Activated CD8-positive, alpha-beta T cell treated with anti-CD3 and anti-CD28 coated beads, Interleukin-2, amount 10 ng/mL, durations not matched to agents 7 days and 5 days (primary cell): ENCODE results near the gene CCDC86. TPM values are rescaled to one million over a fixed set of nuclear protein-coding genes. Genes with fewer than 3 reads are reported as not detected.

Source experiments
- ATAC-seq: fragments of 150-1000 bp; cut with Tn5 transposase; one replicate; pipeline ENCODE4 v1.10.0; 2021; ENCODE audit warnings: moderate library complexity
- CTCF ChIA-PET: fragments of 350-600 bp; sonication (Branson Sonifier 250); formaldehyde crosslinking; loops from one replicate; lab custom pipeline; 2021; ENCODE audit warnings: antibody characterized with exemption; lab: Charles Lee
- POLR2A ChIA-PET: fragments of 350-600 bp; sonication (Branson Sonifier 250); formaldehyde crosslinking; loops from one replicate; lab custom pipeline; 2021; ENCODE audit warnings: antibody characterized with exemption; lab: Charles Lee
- DNase-seq: peaks from one replicate; pipeline ENCODE4 v3.0.0-alpha.2; 2020
- H3K27ac Mint-ChIP-seq: one replicate; pipeline ENCODE4 v1.8.0; 2021; ENCODE audit warnings: mild to moderate bottlenecking, mixed read lengths
- H3K27me3 Mint-ChIP-seq: one replicate; pipeline ENCODE4 v1.8.0; 2021; ENCODE audit warnings: low read depth, mixed read lengths
- H3K36me3 Mint-ChIP-seq: one replicate; pipeline ENCODE4 v1.8.0; 2021; ENCODE audit warnings: low read depth, mixed read lengths
- H3K4me1 Mint-ChIP-seq: one replicate; pipeline ENCODE4 v1.8.0; 2021; ENCODE audit warnings: low read depth, mixed read lengths
- H3K4me3 Mint-ChIP-seq: one replicate; pipeline ENCODE4 v1.8.0; 2021; ENCODE audit warnings: mild to moderate bottlenecking, mixed read lengths
- H3K9me3 Mint-ChIP-seq: one replicate; pipeline ENCODE4 v1.8.0; 2022; ENCODE audit warnings: mixed read lengths; ENCODE audit not compliant: insufficient read depth
- total RNA-seq, 2 experiments: library from RNA; stranded (reverse); gene quantifications; one replicate each; pipeline ENCODE4 v1.2.3, GENCODE V29; 2021

Gene CCDC86
- total RNA-seq, 2 experiments from 2014 or later: 34.2 to 36.0 TPM

DNA sequence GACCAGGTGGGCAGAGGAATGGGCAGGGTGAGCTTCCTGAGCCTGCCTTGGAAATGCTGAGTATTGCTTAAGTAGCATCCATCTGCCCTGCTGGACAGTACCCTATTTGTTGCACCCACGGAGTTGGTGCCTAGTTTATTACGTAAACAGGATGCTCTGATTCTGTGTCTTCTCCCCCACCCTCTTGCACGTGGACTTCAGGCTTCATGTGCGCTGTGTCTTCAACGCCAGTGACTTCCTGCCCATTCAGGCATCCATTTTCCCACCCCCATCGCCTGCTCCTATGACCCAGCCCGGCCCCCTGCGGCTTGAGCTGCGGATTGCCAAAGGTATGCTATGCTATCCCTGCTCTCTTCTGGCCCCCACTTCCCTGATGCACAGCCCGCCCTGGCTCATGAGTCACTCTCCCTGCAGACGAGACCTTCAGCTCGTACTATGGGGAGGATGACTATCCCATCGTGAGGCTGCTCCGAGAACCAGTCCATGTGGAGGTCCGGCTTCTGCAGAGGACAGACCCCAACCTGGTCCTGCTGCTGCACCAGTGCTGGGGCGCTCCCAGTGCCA lies 31.1 kb downstream of the CCDC86 start:
- peaks cover 7% of the 10 kb centered on the region for H3K36me3 Mint-ChIP-seq
- POLR2A ChIA-PET: interaction anchor here (1.2 kb wide), 1 partner anchor 33 kb away, joined by 3 read pairs; no protein-coding TSS in a partner anchor
- H3K27me3 Mint-ChIP-seq: no peaks in the 10 kb centered on the region
- no peak overlapping the region for H3K4me3 Mint-ChIP-seq
- CTCF ChIA-PET: interaction anchor here (1.0 to 12.6 kb wide), 3 partner anchors 16 to 42 kb away, joined by 3 to 122 read pairs (median 86); no protein-coding TSS in a partner anchor
- ATAC-seq (no peak), DNase-seq (no peak)
- peak overlapping the region; percentile 87 for H3K27ac Mint-ChIP-seq
- peaks cover 68% of the 10 kb centered on the region for H3K4me1 Mint-ChIP-seq
- no peaks in the 10 kb centered on the region for H3K9me3 Mint-ChIP-seq

DNA sequence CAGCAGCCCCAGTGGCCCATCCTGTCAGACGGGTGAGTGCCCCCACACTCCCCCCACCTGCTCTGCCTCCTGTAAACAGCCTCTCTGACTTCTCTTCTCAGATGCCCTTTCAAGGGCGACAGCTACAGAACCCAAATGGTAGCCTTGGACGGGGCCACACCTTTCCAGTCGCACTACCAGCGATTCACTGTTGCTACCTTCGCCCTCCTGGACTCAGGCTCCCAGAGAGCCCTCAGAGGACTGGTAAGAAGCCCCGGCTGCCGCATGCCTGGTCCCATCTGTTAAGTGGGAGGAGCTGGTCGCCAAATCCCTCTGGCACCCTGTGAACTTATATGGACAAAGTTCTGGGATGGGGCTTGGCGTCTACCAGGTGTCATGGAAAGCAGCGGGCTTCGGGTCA lies 31.6 kb downstream of the CCDC86 start:
- CTCF ChIA-PET: interaction anchor here (1.0 to 12.6 kb wide), 3 partner anchors 15 to 42 kb away, joined by 3 to 122 read pairs (median 86); no protein-coding TSS in a partner anchor
- POLR2A ChIA-PET: interaction anchor here (1.2 kb wide), 1 partner anchor 34 kb away, joined by 3 read pairs; no protein-coding TSS in a partner anchor
- Mint-ChIP-seq H3K9me3 (no peaks in the 10 kb centered on the region), H3K4me1 (peaks cover 63% of the 10 kb centered on the region), H3K36me3 (peaks cover 9% of the 10 kb centered on the region), H3K4me3 (no peak overlapping the region), H3K27ac (peak overlapping the region; percentile 87), H3K27me3 (no peaks in the 10 kb centered on the region)
- DNase-seq (no peak), ATAC-seq (no peak)

GRCh38 chr11:60874421-60875365 lies 32.8 kb downstream of the CCDC86 start:
- no peak overlapping the region for H3K4me3 Mint-ChIP-seq

GRCh38 chr11:60875366-60876167 lies 33.7 kb downstream of the CCDC86 start:
- no peaks in the 10 kb centered on the region for H3K9me3 Mint-ChIP-seq
- H3K4me3 Mint-ChIP-seq: no peak overlapping the region
- H3K4me1 Mint-ChIP-seq: peaks cover 55% of the 10 kb centered on the region
- DNase-seq (no peak), ATAC-seq (no peak)
- no peak overlapping the region for H3K27ac Mint-ChIP-seq
- H3K27me3 Mint-ChIP-seq: no peaks in the 10 kb centered on the region
- ChIA-PET CTCF (interaction anchor here (0.8 to 12.6 kb wide), 4 partner anchors 13 to 44 kb away, joined by 3 to 122 read pairs (median 14); no protein-coding TSS in a partner anchor), POLR2A (interaction anchor here (0.6 kb wide), 1 partner anchor 1761 kb away, joined by 3 read pairs; no protein-coding TSS in a partner anchor)
- peaks cover 12% of the 10 kb centered on the region for H3K36me3 Mint-ChIP-seq

More at GRCh38 chr11:60874421-60875365, 32.8 kb downstream of the CCDC86 start:
- Mint-ChIP-seq H3K9me3 (no peaks in the 10 kb centered on the region), H3K27me3 (no peaks in the 10 kb centered on the region), H3K4me1 (peaks cover 56% of the 10 kb centered on the region), H3K27ac (peak overlapping the region; percentile 87), H3K36me3 (peaks cover 12% of the 10 kb centered on the region)
- DNase-seq (no peak), ATAC-seq (no peak)
- CTCF ChIA-PET: interaction anchor here (4.2 to 12.6 kb wide), 3 partner anchors 14 to 43 kb away, joined by 25 to 122 read pairs (median 86); no protein-coding TSS in a partner anchor
- POLR2A ChIA-PET: no interaction called here

DNA sequence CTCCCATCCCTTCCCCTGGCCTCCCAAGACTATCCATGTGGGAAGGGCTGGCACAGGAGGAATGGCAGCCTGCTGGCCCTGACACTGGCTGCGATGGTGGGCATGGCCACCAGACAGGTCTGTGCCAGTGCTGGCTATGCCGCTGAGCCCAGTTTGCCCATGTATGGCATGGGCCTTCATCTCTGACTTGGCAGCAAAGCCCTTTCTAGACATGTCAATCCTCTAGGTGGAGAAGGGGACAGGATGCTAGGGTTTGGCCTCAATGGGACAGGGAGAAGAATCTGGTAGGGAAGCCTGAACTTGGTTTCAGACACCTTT lies 34.2 kb downstream of the CCDC86 start:
- Mint-ChIP-seq H3K4me1 (peaks cover 54% of the 10 kb centered on the region), H3K9me3 (no peaks in the 10 kb centered on the region), H3K36me3 (peaks cover 17% of the 10 kb centered on the region), H3K27ac (peak overlapping the region; percentile 5), H3K27me3 (no peaks in the 10 kb centered on the region), H3K4me3 (no peak overlapping the region)
- no peak for ATAC-seq
- no peak for DNase-seq
- CTCF ChIA-PET: interaction anchor here (0.8 to 12.6 kb wide), 4 partner anchors 13 to 45 kb away, joined by 3 to 122 read pairs (median 14); no protein-coding TSS in a partner anchor
- POLR2A ChIA-PET: no interaction called here

DNA sequence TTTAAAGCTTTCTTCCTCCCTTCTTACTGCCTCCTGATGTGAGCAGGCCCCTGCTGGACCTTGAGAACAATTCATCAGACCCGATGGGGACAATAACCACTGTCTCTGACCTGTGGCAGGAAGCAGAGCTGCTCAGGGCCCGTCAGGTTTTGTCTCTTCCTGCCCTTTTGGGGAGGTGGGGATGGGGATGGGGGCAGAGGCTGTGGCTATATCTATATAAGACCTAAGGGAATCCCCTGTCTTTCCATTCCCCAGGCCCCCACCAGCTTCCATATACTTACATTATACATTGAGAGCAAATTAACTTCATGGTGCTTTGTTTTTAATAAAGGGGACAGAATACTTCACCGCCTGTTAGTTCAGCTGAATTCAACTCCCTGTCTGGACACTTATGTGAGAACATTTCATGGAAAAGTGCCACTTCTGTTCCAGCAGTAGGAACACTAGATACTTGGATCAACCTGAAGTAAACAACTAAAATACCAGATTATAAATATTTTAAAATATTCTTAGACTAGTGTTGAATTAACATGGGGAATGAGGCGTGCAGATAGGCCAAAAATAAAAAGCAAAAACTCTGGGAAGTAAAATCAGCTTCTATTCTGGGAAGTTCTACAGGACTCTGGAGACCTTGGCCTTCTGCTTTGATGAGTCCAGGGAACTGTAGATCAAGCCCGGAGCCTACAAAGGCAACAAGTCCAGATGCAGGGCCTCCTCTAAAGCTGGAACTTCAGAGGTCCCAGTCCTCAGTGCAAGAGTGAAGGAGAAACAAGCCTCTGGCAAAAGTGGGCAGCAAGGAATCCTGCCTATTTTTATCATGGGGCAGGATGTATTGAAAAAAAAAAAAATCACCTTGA lies 36.6 kb downstream of the CCDC86 start:
- CTCF ChIA-PET: interaction anchor here (2.2 to 12.6 kb wide), 3 partner anchors 10 to 47 kb away, joined by 6 to 122 read pairs (median 25); no protein-coding TSS in a partner anchor
- H3K27ac Mint-ChIP-seq: no peak overlapping the region

GRCh38 chr11:60879104-60879503 lies 37.2 kb downstream of the CCDC86 start:
- no peaks in the 10 kb centered on the region for H3K9me3 Mint-ChIP-seq
- no peak overlapping the region for H3K4me3 Mint-ChIP-seq
- DNase-seq: no peak
- no peak overlapping the region for H3K27ac Mint-ChIP-seq
- peaks cover 24% of the 10 kb centered on the region for H3K4me1 Mint-ChIP-seq
- peaks cover 25% of the 10 kb centered on the region for H3K36me3 Mint-ChIP-seq
- ChIA-PET POLR2A (no interaction called here), CTCF (interaction anchor here (4.2 to 12.6 kb wide), 2 partner anchors 10 to 48 kb away, joined by 25 to 122 read pairs; no protein-coding TSS in a partner anchor)
- no peak for ATAC-seq
- no peaks in the 10 kb centered on the region for H3K27me3 Mint-ChIP-seq

More for the DNA sequence above, 36.6 kb downstream of the CCDC86 start:
- Mint-ChIP-seq H3K27me3 (no peaks in the 10 kb centered on the region), H3K36me3 (peaks cover 25% of the 10 kb centered on the region), H3K4me3 (no peak overlapping the region), H3K4me1 (peaks cover 31% of the 10 kb centered on the region), H3K9me3 (no peaks in the 10 kb centered on the region)
- POLR2A ChIA-PET: no interaction called here
- ATAC-seq (no peak), DNase-seq (no peak)

- peaks cover 17% of the 10 kb centered on the region for H3K4me1 Mint-ChIP-seq
- H3K4me3 Mint-ChIP-seq: no peak overlapping the region
- no peaks in the 10 kb centered on the region for H3K27me3 Mint-ChIP-seq
- peaks cover 27% of the 10 kb centered on the region for H3K36me3 Mint-ChIP-seq
- CTCF ChIA-PET: interaction anchor here (0.8 to 12.9 kb wide), 2 partner anchors 29 to 45 kb away, joined by 3 to 610 read pairs; partner anchors contain the start of gene CCDC86
- POLR2A ChIA-PET: no interaction called here
- DNase-seq: no peak
- H3K9me3 Mint-ChIP-seq: no peaks in the 10 kb centered on the region
- no peak for ATAC-seq
- H3K27ac Mint-ChIP-seq: no peak overlapping the region
Measured at GRCh38 chr11:60879971-60880588, 38.2 kb downstream of the CCDC86 start.

DNA sequence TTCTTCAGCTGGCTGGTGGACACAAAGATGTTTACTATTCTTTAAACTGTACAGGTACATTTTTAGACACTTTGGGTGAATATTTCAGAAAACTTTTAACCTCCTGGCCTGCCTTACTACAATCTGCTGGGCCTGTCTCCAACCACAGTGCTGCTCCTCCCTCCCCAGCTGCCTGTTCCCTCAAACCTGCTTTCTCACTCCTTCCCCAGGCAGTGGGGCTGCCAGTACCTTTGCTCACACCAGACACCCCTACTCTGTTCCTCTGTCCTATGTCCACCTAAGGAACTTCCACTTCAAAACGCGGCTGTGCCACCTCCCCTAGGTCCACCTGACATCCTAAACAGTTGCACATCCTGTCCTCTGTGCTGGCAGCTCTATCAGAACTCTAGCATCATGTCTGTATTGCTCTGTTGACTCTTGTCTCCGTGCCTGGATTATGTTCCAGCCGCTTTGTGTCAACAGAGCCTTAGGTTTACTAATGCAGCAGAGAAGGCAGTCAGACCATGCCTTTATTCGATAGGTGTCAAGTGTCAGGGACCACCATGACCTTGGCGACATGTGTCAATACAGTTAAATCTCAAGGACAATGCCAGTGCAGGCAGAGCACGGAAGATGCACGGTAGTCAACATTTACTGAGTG lies 38.9 kb downstream of the CCDC86 start:
- ChIA-PET CTCF (interaction anchor here (0.8 to 12.9 kb wide), 2 partner anchors 30 to 46 kb away, joined by 3 to 610 read pairs; partner anchors contain the start of gene CCDC86), POLR2A (no interaction called here)
- H3K4me1 Mint-ChIP-seq: peaks cover 17% of the 10 kb centered on the region
- no peaks in the 10 kb centered on the region for H3K9me3 Mint-ChIP-seq
- H3K27ac Mint-ChIP-seq: peak overlapping the region; percentile 16
- H3K36me3 Mint-ChIP-seq: peaks cover 33% of the 10 kb centered on the region
- no peak for DNase-seq
- no peaks in the 10 kb centered on the region for H3K27me3 Mint-ChIP-seq
- H3K4me3 Mint-ChIP-seq: no peak overlapping the region
- no peak for ATAC-seq
